Metanephros (tissue), 1 donor: Measurements from ENCODE around the gene ARPC5. TPM values are rescaled to one million over a fixed set of nuclear protein-coding genes. Genes with fewer than 3 reads are reported as not detected.

ENCODE experiments used
- total RNA-seq: library from RNA; depleted of rRNA; stranded (reverse); fragments of >200 nt; gene quantifications from one replicate; pipeline ENCODE4 v1.2.3, GENCODE V29; 2014

The ARPC5 gene
- 129 TPM for total RNA-seq

DNA sequence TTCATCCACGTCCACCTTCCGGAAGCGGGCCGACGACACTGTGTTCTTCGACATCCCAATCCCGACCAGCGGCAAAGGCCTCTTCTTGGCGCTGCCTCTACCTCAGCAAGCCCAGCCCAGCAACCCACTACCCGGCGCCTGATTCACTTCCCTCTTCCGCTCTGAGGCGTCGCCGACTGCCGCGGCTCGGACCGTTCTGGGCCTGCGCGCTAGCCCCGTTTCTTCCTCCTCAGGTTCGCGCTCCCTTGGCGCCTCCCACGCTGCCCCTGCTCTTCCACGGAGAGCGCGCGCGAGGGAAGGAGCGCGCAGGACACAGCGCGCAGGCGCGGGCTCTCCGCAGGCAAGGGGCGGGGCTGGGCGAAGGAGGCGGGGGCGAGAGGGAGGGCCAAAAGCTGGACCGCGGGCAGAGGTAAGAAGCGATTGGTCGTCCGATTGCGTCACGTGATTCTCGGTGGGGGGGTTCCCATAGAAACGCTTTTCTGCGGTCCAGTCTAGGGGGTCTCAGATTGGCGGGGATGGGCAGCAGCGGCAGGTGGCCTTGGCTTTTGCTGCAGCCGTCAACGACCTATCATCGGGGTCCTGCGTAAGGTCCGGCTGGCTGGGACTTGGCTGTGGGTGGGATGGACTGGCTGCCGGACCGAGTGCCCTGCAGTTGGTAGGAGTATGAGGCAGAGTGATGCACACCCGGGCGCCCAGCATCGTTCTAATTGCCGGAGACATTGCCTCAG, at the start of gene ARPC5:
ARPC5 (minus strand) TSS at position 178 of the 728 bp plus-strand sequence; CDS start at position 54, 124 bp downstream.

DNA sequence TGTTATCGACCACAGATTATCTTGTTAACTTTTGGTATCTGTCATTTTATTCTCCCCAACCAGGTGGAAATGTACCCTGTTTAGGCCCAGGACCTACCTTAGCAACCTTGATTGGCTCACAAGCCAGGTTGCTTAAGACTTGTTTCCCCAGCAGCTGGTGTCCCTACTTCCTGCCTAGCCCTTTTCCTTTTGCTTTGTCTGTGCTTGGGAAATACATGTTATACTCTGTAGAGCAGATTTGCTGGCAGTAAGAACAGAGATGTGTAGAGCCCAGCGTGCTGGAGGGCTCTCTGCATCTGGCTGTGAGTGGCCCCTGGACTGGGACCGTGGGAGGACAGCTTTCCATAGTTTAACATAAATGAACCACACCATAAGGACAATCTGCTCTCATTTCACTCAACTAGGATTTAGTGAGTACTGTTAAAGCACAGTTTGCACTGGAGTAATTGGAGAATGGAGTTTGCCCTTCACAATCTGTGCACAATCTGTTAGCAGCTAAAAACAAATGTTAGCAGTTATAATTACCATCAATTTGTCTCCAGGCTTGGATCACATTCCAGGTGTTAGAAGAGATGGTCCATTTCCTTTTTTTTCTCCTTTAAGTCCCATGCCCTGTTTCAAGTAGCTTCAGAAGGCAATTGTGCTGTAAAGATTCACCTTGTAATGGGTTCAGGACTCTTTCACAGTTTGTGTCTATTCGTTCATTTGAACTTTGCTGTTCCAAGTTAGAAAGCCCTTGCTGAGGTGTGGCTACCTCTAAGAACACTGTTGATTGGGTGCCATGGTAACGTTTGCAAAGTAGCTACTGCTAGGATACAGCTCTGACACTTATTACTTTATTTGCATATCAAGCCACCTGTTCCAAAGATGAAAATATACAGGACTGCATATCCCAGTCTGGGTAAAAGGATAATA, 17.2 kb upstream of the ARPC5 start, which contains the start of gene APOBEC4:
APOBEC4 (minus strand) TSS at position 770 of the 915 bp plus-strand sequence. CDS start 4,535 bp downstream, outside the sequence.

DNA sequence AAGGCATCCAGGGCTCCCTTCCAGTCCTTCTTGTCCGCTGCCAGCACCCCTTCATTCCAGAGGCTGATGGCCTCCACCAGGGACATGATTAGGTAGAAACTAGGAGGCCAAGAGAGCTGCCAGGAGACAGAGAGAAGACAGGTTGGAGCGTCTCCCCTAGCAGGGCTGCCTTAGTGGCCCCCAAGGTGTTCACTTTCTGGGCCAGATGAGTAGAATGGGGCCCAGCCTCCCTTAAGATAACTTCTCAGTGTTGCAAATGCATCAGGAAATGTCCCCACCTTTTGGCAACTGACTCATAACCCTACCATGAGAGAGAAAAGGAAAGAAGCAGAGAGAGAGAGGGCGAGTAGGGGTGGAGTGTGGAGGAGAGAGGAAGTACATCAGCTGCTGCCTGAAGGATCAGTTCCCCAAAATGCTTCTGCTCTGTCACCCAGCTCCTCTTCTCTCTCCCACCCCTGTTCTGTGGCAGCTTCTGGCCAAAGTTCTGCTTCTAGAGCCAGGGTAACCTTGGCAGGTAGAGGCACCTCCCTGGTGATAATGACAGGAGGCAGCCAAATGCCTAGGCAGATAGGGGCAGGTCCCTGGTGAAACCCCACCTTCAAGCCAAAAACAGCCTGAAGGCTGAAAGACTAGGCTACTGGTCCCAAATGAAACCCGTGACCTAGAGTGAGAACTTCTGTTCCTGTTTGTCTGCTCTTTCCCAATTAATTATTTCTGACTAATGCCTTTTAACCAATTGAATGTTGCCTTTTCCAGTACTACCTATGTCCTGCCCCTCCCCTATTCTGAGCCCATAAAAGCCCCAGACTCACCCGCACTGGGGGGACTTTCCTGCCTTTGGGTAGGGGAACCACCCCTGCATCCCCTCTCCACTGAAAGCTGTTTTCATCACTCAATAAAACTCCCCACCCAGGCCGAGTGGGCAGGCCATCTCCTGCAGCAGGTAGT, 45.1 kb downstream of the ARPC5 start, which contains the start of gene NCF2:
NCF2 (minus strand) TSS at position 216 of the 948 bp plus-strand sequence; CDS start at position 86, 130 bp downstream.

Other genes starting within 250 kb of the ARPC5 start
- gene NMNAT2, start 217.4 kb downstream of the ARPC5 start, total RNA-seq, result 1.8 TPM
- gene SMG7, start 163.3 kb downstream of the ARPC5 start, total RNA-seq, result 47.2 TPM
- gene NCF2, start 45.3 kb downstream of the ARPC5 start, total RNA-seq, result 13.4 TPM
- gene APOBEC4, start 17.5 kb upstream of the ARPC5 start, total RNA-seq, result not detected
- 54.2 TPM for gene RGL1, start 169.3 kb upstream of the ARPC5 start, total RNA-seq